H1 (cell line): Measurements from ENCODE around the gene RAD51B. TPM values are rescaled to one million over a fixed set of nuclear protein-coding genes. Genes with fewer than 3 reads are reported as not detected.

Source experiments
- CTCF ChIA-PET: fragments of 300-600 bp; sonication (Branson Sonifier 250); formaldehyde crosslinking; loops from one replicate; lab custom pipeline; 2021; ENCODE audit not compliant: partially characterized antibody; lab: Charles Lee
- POLR2A ChIA-PET: fragments of 300-600 bp; sonication (Branson Sonifier 250); formaldehyde crosslinking; loops from one replicate; lab custom pipeline; 2021; ENCODE audit warnings: inconsistent platforms; ENCODE audit not compliant: partially characterized antibody; lab: Charles Lee
- DNase-seq, 2 experiments: peaks; one replicate each; pipeline versions ENCODE4 v3.0.0 to v3.0.0-alpha.2; 2010 to 2022; ENCODE audit warnings: low spot score in 2 of 2, low read depth in 1 of 2, mixed read lengths in 1 of 2
- FAIRE-seq: peaks from 2 replicates; lab custom pipeline; 2011; peaks lifted over from hg19 to GRCh38; lab: Jason Lieb, UNC
- H2AFZ ChIP-seq: 2 replicates; pipeline ENCODE4 v1.8.1; 2012; ENCODE audit warnings: low read length, inconsistent platforms
- H2AK5ac ChIP-seq: 2 replicates; pipeline ENCODE4 v1.6.1; 2013; ENCODE audit warnings: low read depth, low read length
- H2BK120ac ChIP-seq: replicated peaks from 2 replicates; pipeline ENCODE3; 2013; ENCODE audit warnings: low read depth, low read length, inconsistent platforms
- H2BK12ac ChIP-seq: 2 replicates; pipeline ENCODE4 v1.6.1; 2013; ENCODE audit warnings: low read depth, low read length
- H2BK15ac ChIP-seq: 2 replicates; pipeline ENCODE4 v1.6.1; 2013; ENCODE audit warnings: low read length
- H2BK20ac ChIP-seq: 2 replicates; pipeline ENCODE4 v1.6.1; 2013; ENCODE audit warnings: low read length
- H2BK5ac ChIP-seq: 2 replicates; pipeline ENCODE4 v1.6.1; 2013; ENCODE audit warnings: low read depth, low read length
- H3K14ac ChIP-seq: 2 replicates; pipeline ENCODE4 v1.6.1; 2013; ENCODE audit warnings: inconsistent platforms; ENCODE audit not compliant: insufficient read length
- H3K18ac ChIP-seq: 2 replicates; pipeline ENCODE4 v1.6.1; 2013; ENCODE audit warnings: low read length; ENCODE audit errors: extremely low read depth
- H3K23ac ChIP-seq: 2 replicates; pipeline ENCODE4 v1.6.1; 2013; ENCODE audit warnings: inconsistent platforms; ENCODE audit not compliant: insufficient read length
- H3K23me2 ChIP-seq: 2 replicates; pipeline ENCODE4 v1.6.1; 2013; ENCODE audit warnings: low read depth, low read length
- H3K27ac ChIP-seq: 2 replicates; pipeline ENCODE4 v1.6.1; 2011; ENCODE audit warnings: low read depth, low read length, inconsistent platforms
- H3K27me3 ChIP-seq, 4 experiments: replicated peaks in 1 of 4; 1 replicate in 1 of 4; 2 replicates in 3 of 4; pipeline versions ENCODE4 v1.6.1 to v1.8.1; 2011 to 2013; ENCODE audit warnings: low read length in 3 of 4, mild to moderate bottlenecking in 3 of 4, inconsistent platforms in 2 of 4, mixed read lengths in 2 of 4, moderate library complexity in 1 of 4; ENCODE audit not compliant: control insufficient read depth in 3 of 4, insufficient read depth in 3 of 4; ENCODE audit errors: extremely low read depth in 1 of 4
- H3K36me3 ChIP-seq, 4 experiments: 2 replicates each; pipeline versions ENCODE4 v1.6.1 to v1.8.1; 2011 to 2013; ENCODE audit warnings: mild to moderate bottlenecking in 4 of 4, low read length in 3 of 4, moderate library complexity in 2 of 4, control low read depth in 1 of 4, inconsistent platforms in 1 of 4; ENCODE audit not compliant: insufficient read depth in 4 of 4, control insufficient read depth in 2 of 4
- H3K4ac ChIP-seq: replicated peaks from 2 replicates; pipeline ENCODE3; 2013; ENCODE audit warnings: low read length, low read depth, mixed read lengths, inconsistent platforms; ENCODE audit not compliant: insufficient read length
- H3K4me1 ChIP-seq, 4 experiments: replicated peaks in 1 of 4; 1 replicate in 1 of 4; 2 replicates in 3 of 4; pipeline versions ENCODE4 v1.6.1 to v1.8.1; 2011 to 2013; ENCODE audit warnings: low read length in 3 of 4, inconsistent platforms in 2 of 4, mixed read lengths in 1 of 4; ENCODE audit not compliant: insufficient read depth in 4 of 4, control insufficient read depth in 3 of 4
- H3K4me2 ChIP-seq, 2 experiments: 2 replicates each; pipeline versions ENCODE4 v1.6.1 to v1.8.1; 2011 to 2013; ENCODE audit warnings: low read depth in 2 of 2, low read length in 2 of 2, control low read depth in 1 of 2, inconsistent platforms in 1 of 2, mild to moderate bottlenecking in 1 of 2; ENCODE audit not compliant: insufficient read depth in 1 of 2
- H3K4me3 ChIP-seq, 4 experiments: fragments of 200-600, 300-600 bp in 1 of 4; sonication (generic), shearing (Covaris generic), sonication (Bioruptor Twin) in 1 of 4; 2 replicates each; pipeline versions ENCODE4 v1.5.1 to v1.8.1; 2011 to 2016; ENCODE audit warnings: low read length in 4 of 4, low read depth in 3 of 4, control low read depth in 2 of 4, inconsistent platforms in 2 of 4, mild to moderate bottlenecking in 2 of 4, mixed read lengths in 1 of 4, moderate library complexity in 1 of 4; ENCODE audit not compliant: insufficient read depth in 2 of 4; ENCODE audit errors: extremely low read depth in 1 of 4
- H3K56ac ChIP-seq: replicated peaks from 2 replicates; pipeline ENCODE3; 2013; ENCODE audit warnings: low read depth, mild to moderate bottlenecking, mixed read lengths, low read length, inconsistent platforms; ENCODE audit not compliant: insufficient read length
- H3K79me1 ChIP-seq: 2 replicates; pipeline ENCODE4 v1.6.1; 2013; ENCODE audit warnings: low read depth, low read length, control low read depth
- H3K79me2 ChIP-seq, 2 experiments: 2 replicates each; pipeline versions ENCODE4 v1.6.1 to v1.8.1; 2012 to 2013; ENCODE audit warnings: low read length in 2 of 2, mild to moderate bottlenecking in 2 of 2, inconsistent platforms in 1 of 2; ENCODE audit not compliant: insufficient read depth in 2 of 2, control insufficient read depth in 1 of 2
- H3K9ac ChIP-seq, 4 experiments: replicated peaks in 1 of 4; 1 replicate in 1 of 4; 2 replicates in 3 of 4; pipeline versions ENCODE4 v1.6.1 to v1.8.1; 2011 to 2013; ENCODE audit warnings: low read depth in 3 of 4, low read length in 3 of 4, control low read depth in 2 of 4, mild to moderate bottlenecking in 2 of 4, moderate library complexity in 2 of 4, inconsistent platforms in 1 of 4; ENCODE audit errors: extremely low read depth in 1 of 4
- H3K9me3 ChIP-seq, 2 experiments: 2 replicates each; pipeline versions ENCODE4 v1.6.1 to v1.8.1; 2012 to 2013; ENCODE audit warnings: mild to moderate bottlenecking in 2 of 2, moderate library complexity in 2 of 2, control low read depth in 1 of 2, inconsistent platforms in 1 of 2, low read depth in 1 of 2, low read length in 1 of 2, mixed read lengths in 1 of 2; ENCODE audit not compliant: insufficient read depth in 2 of 2
- H4K20me1 ChIP-seq, 2 experiments: replicated peaks in 1 of 2; 2 replicates each; pipeline versions ENCODE3 to v1.8.1; 2011 to 2013; ENCODE audit warnings: inconsistent platforms in 2 of 2, low read length in 2 of 2, mild to moderate bottlenecking in 1 of 2; ENCODE audit not compliant: insufficient read depth in 2 of 2, control insufficient read depth in 1 of 2
- H4K5ac ChIP-seq: 2 replicates; pipeline ENCODE4 v1.6.1; 2013; ENCODE audit warnings: low read length, low read depth, mixed read lengths, inconsistent platforms; ENCODE audit not compliant: insufficient read length
- H4K8ac ChIP-seq: 2 replicates; pipeline ENCODE4 v1.8.0; 2013; ENCODE audit warnings: mild to moderate bottlenecking, moderate library complexity, low read length, inconsistent platforms; ENCODE audit not compliant: insufficient read depth; ENCODE audit errors: extremely low read depth
- H4K91ac ChIP-seq: replicated peaks from 2 replicates; pipeline ENCODE3; 2013; ENCODE audit warnings: low read length, mixed read lengths, inconsistent platforms; ENCODE audit not compliant: insufficient read length
- BRCA1 ChIP-seq: IDR thresholded peaks from 2 replicates; pipeline ENCODE4 v1.6.1; 2012; ENCODE audit warnings: low read depth, low read length, improper control_type of control experiment
- GABPA ChIP-seq: IDR thresholded peaks from 2 replicates; pipeline ENCODE4 v1.6.1; 2011; ENCODE audit warnings: mild to moderate bottlenecking, low read length, moderate library complexity, borderline replicate concordance; ENCODE audit not compliant: insufficient read depth
- PHF8 ChIP-seq: fragments of 200-600 bp; sonication (generic); conservative IDR thresholded peaks from 2 replicates; pipeline ENCODE4 v1.7.1; 2012; ENCODE audit warnings: low read depth, mild to moderate bottlenecking, inconsistent platforms, low read length, moderate library complexity
- RAD21 ChIP-seq, 2 experiments: IDR thresholded peaks in 1 of 2; conservative IDR thresholded peaks in 1 of 2; 2 replicates each; pipeline ENCODE4 v1.6.1; 2011; ENCODE audit warnings: low read depth in 2 of 2, low read length in 2 of 2, improper control_type of control experiment in 1 of 2, inconsistent platforms in 1 of 2, mild to moderate bottlenecking in 1 of 2, moderate library complexity in 1 of 2
- RNF2 ChIP-seq: fragments of 200-900, 300-1000 bp; sonication (generic); IDR thresholded peaks from 2 replicates; pipeline ENCODE4 v1.7.1; 2016; ENCODE audit warnings: borderline replicate concordance, low read depth, mild to moderate bottlenecking, antibody characterized with exemption, low read length; ENCODE audit not compliant: poor library complexity, severe bottlenecking; ENCODE audit errors: missing control alignments
- RXRA ChIP-seq: IDR thresholded peaks from 2 replicates; pipeline ENCODE4 v1.6.1; 2011; ENCODE audit warnings: low read depth, mild to moderate bottlenecking, low read length, moderate library complexity; ENCODE audit not compliant: insufficient read depth
- SIN3A ChIP-seq, 2 experiments: IDR thresholded peaks in 1 of 2; conservative IDR thresholded peaks in 1 of 2; 2 replicates each; pipeline ENCODE4 v1.6.1; 2011 to 2012; ENCODE audit warnings: low read length in 2 of 2, improper control_type of control experiment in 1 of 2, low read depth in 1 of 2, mild to moderate bottlenecking in 1 of 2
- SRF ChIP-seq: IDR thresholded peaks from 2 replicates; pipeline ENCODE4 v1.6.1; 2011; ENCODE audit warnings: mild to moderate bottlenecking, low read depth, low read length, moderate library complexity
- TBP ChIP-seq: IDR thresholded peaks from 2 replicates; pipeline ENCODE4 v1.6.1; 2011; ENCODE audit warnings: low read depth, low read length, improper control_type of control experiment
- YY1 ChIP-seq: IDR thresholded peaks from 2 replicates; pipeline ENCODE4 v1.6.1; 2011; ENCODE audit warnings: low read depth, mild to moderate bottlenecking, low read length
- WGBS, 2 experiments: shearing (Covaris generic) in 1 of 2; methylation state at CpG; one replicate each; pipeline versions ENCODE4 v1.1.6 to v1.1.7; 2013 to 2015; ENCODE audit warnings: low lambda C conversion rate in 2 of 2, mixed read lengths in 2 of 2, inconsistent platforms in 1 of 2, low coverage in 1 of 2, missing lambda C conversion rate in 1 of 2; ENCODE audit not compliant: insufficient replicate concordance in 2 of 2, insufficient coverage in 1 of 2, insufficient read length in 1 of 2; ENCODE audit errors: extremely low coverage in 1 of 2, missing lambda C conversion rate in 1 of 2; 5-methylcytosine and 5-hydroxymethylcytosine counted together
- polyA plus RNA-seq, 7 experiments: library from polyadenylated mRNA; depleted of rRNA in 3 of 7; stranded (reverse) in 5 of 7; unstranded in 2 of 7; fragments of >200 nt in 5 of 7; fragments of 200-250 nt in 2 of 7; gene quantifications; 1 replicate in 5 of 7; 2 replicates in 1 of 7; 4 replicates in 1 of 7; pipeline versions ENCODE4 v1.2.1 to v1.2.3, GENCODE V29; 2011 to 2013; ENCODE audit warnings: missing spikeins in 2 of 7, mixed read lengths in 2 of 7
- total RNA-seq: library from RNA; stranded (reverse); fragmentation: NEBNext Ultra II Directional; extraction: Animal tissue kit (Norgen Biotek cat#: 25700); gene quantifications from 2 replicates; pipeline ENCODE4 v1.2.1, GENCODE V29; 2021
- TF ChIP-seq, protein P1 (sequence below): IDR thresholded peaks from 2 replicates; pipeline ENCODE4 v1.6.1; 2012; ENCODE audit warnings: low read length, inconsistent platforms

RAD51B gene
- total and polyA plus RNA-seq, 2 of the 8 experiments (the other 6 are each of a cell fraction or from before 2014, with no cell fraction given) = 3.9 to 14.9 TPM

DNA sequence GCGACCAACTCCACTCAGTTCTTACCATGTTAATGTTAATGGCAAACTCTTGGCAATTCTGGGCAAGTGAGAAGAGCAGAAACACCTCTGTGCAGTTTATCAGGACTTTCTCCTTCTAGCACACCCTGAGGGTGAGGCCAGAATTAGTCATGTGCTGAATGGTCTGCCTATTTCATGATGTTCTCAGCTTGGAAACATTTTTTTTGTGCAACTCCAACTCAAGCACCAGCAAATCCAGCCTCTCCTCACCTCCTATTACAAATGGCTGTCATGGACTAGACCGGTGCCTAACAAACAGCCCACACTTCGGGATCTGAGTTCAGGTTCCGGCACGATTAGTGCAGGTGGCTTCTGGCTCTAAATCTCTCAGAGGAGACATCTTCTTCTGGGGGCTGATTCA is 727.3 kb downstream of the RAD51B start:
- H4K20me1 ChIP-seq = no peaks in the 10 kb centered on the region
- no peak overlapping the region for H4K8ac ChIP-seq
- no peaks in the 10 kb centered on the region for H3K79me2 ChIP-seq
- no peak overlapping the region for H2BK12ac ChIP-seq
- H3K36me3 ChIP-seq = no peaks in the 10 kb centered on the region
- H2BK120ac ChIP-seq = no peak overlapping the region
- no peak overlapping the region for H2BK5ac ChIP-seq
- H3K27me3 ChIP-seq = no peaks in the 10 kb centered on the region; a peak in 1 of 7 replicates
- no peaks in the 10 kb centered on the region for H3K79me1 ChIP-seq
- H4K91ac ChIP-seq = no peak overlapping the region
- H2AK5ac ChIP-seq = no peak overlapping the region
- no peak overlapping the region for H3K9ac ChIP-seq
- H3K4me2 ChIP-seq = no peak overlapping the region
- CTCF ChIA-PET = interaction anchor here (1.2 kb wide), 1 partner anchor 161 kb away, joined by 4 read pairs; no protein-coding TSS in a partner anchor
- 98% methylated on average over 5 of the region's 5 CpGs; no CpG with 5 or more reads in 1 of the 2 experiments for WGBS, 2 experiments
- H3K14ac ChIP-seq = no peak overlapping the region
- H3K18ac ChIP-seq = no peak overlapping the region; the same call in 1 of the 2 replicates
- no peaks in the 10 kb centered on the region for H3K23me2 ChIP-seq
- no peak for FAIRE-seq
- H2BK15ac ChIP-seq = no peak overlapping the region
- no peak overlapping the region for H3K4ac ChIP-seq
- H3K4me3 ChIP-seq = no peak overlapping the region
- peak in 1 of 2 experiments; percentile 22 for DNase-seq
- H2AFZ ChIP-seq = no peak overlapping the region
- no peak overlapping the region for H3K56ac ChIP-seq
- no peak overlapping the region for H4K5ac ChIP-seq
- peak overlapping the region; percentile 23; the same call in 1 of the 2 replicates for H2BK20ac ChIP-seq
- no peaks in the 10 kb centered on the region for H3K9me3 ChIP-seq
- H3K23ac ChIP-seq = no peak overlapping the region
- POLR2A ChIA-PET = no interaction called here
- peaks cover 6 to 18% (median 13%) of the 10 kb centered on the region in 4 experiments for H3K4me1 ChIP-seq
- H3K27ac ChIP-seq = no peak overlapping the region
- no peak for TF ChIP-seq SIN3A (conservative IDR thresholded peaks at IDR 0.05 in 1 of 2, IDR thresholded peaks at IDR 0.05 in 1 of 2; ENCODE audit: low read depth in 1 of 2, low read length in 2 of 2)
- TF ChIP-seq TBP = no peak
- no peak for TF ChIP-seq BRCA1
- TF ChIP-seq SRF = no peak
- TF ChIP-seq PHF8 = no peak
- TF ChIP-seq RXRA = no peak
- TF ChIP-seq, protein P1, sequence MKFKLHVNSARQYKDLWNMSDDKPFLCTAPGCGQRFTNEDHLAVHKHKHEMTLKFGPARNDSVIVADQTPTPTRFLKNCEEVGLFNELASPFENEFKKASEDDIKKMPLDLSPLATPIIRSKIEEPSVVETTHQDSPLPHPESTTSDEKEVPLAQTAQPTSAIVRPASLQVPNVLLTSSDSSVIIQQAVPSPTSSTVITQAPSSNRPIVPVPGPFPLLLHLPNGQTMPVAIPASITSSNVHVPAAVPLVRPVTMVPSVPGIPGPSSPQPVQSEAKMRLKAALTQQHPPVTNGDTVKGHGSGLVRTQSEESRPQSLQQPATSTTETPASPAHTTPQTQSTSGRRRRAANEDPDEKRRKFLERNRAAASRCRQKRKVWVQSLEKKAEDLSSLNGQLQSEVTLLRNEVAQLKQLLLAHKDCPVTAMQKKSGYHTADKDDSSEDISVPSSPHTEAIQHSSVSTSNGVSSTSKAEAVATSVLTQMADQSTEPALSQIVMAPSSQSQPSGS = no peak
- no peak for TF ChIP-seq RNF2
- no peak for TF ChIP-seq GABPA
- no peak for TF ChIP-seq YY1
- TF ChIP-seq RAD21 (IDR thresholded peaks at IDR 0.05 in 1 of 2, conservative IDR thresholded peaks at IDR 0.05 in 1 of 2; ENCODE audit: low read depth in 2 of 2, low read length in 2 of 2) = no peak
